Endothelial cell of umbilical vein (primary cell): Measurements from ENCODE around the gene TSPAN18. TPM values are rescaled to one million over a fixed set of nuclear protein-coding genes. Genes with fewer than 3 reads are reported as not detected.

Experiments
- BruUV-seq: library from RNA; stranded (reverse); fragments of 400-500 nt; replicated peaks from 2 replicates; lab custom pipeline; 2021; lab: Mats Ljungman, UMichigan
- CTCF ChIA-PET: fragments of 300-600, 350-600 bp; sonication (Branson Sonifier 250); formaldehyde crosslinking; loops from one replicate; lab custom pipeline; 2021; ENCODE audit warnings: antibody characterized with exemption, inconsistent platforms; lab: Charles Lee
- POLR2A ChIA-PET: fragments of 300-600, 350-600 bp; sonication (Branson Sonifier 250); formaldehyde crosslinking; loops from one replicate; lab custom pipeline; 2021; ENCODE audit warnings: antibody characterized with exemption, inconsistent platforms; lab: Charles Lee
- DNase-seq: peaks from one replicate; pipeline ENCODE4 v3.0.0-alpha.2; 2011; ENCODE audit warnings: low read depth, low spot score
- FAIRE-seq: peaks from 2 replicates; lab custom pipeline; 2011; peaks lifted over from hg19 to GRCh38; lab: Jason Lieb, UNC
- H2AFZ ChIP-seq: 2 replicates; pipeline ENCODE4 v1.6.0; 2012; ENCODE audit warnings: low read depth, low read length, control low read depth, inconsistent platforms
- H3K27ac ChIP-seq: 2 replicates; pipeline ENCODE4 v1.5.1; 2011; ENCODE audit warnings: low read depth, mild to moderate bottlenecking, control low read depth, low read length, moderate library complexity; ENCODE audit not compliant: insufficient read depth
- H3K27me3 ChIP-seq, 2 experiments: 2 replicates each; pipeline versions ENCODE4 v1.6.0 to v1.6.1; 2011; ENCODE audit warnings: low read length in 2 of 2, mixed read lengths in 1 of 2; ENCODE audit not compliant: control insufficient read depth in 2 of 2, insufficient read depth in 2 of 2
- H3K36me3 ChIP-seq, 2 experiments: 2 replicates in 1 of 2; 3 replicates in 1 of 2; pipeline ENCODE4 v1.5.1; 2011; ENCODE audit warnings: low read length in 2 of 2, mild to moderate bottlenecking in 1 of 2, moderate library complexity in 1 of 2; ENCODE audit not compliant: control insufficient read depth in 2 of 2, insufficient read depth in 2 of 2; ENCODE audit errors: extremely low read depth in 1 of 2
- H3K4me1 ChIP-seq: 3 replicates; pipeline ENCODE4 v1.5.1; 2011; ENCODE audit warnings: mild to moderate bottlenecking, low read length; ENCODE audit not compliant: control insufficient read depth, insufficient read depth; ENCODE audit errors: extremely low read depth
- H3K4me2 ChIP-seq: 2 replicates; pipeline ENCODE4 v1.6.1; 2011; ENCODE audit warnings: low read length, control low read depth, mixed read lengths; ENCODE audit not compliant: insufficient read depth
- H3K4me3 ChIP-seq, 3 experiments: fragments of 200-600 bp in 1 of 3; sonication (generic), shearing (Covaris generic) in 1 of 3; replicated peaks in 1 of 3; 2 replicates each; pipeline ENCODE4 v1.5.1; 2011 to 2016; ENCODE audit warnings: control low read depth in 3 of 3, low read length in 3 of 3, mild to moderate bottlenecking in 2 of 3, inconsistent platforms in 1 of 3, low read depth in 1 of 3, moderate library complexity in 1 of 3; ENCODE audit not compliant: insufficient read depth in 1 of 3
- H3K79me2 ChIP-seq: 2 replicates; pipeline ENCODE4 v1.6.0; 2012; ENCODE audit warnings: low read length, inconsistent platforms; ENCODE audit not compliant: control insufficient read depth, insufficient read depth
- H3K9ac ChIP-seq: replicated peaks from 2 replicates; pipeline ENCODE3; 2011; ENCODE audit warnings: low read length, control low read depth; ENCODE audit not compliant: insufficient read depth; ENCODE audit errors: extremely low read depth
- H3K9me1 ChIP-seq: replicated peaks from 3 replicates; pipeline ENCODE4 v1.6.0; 2011; ENCODE audit warnings: mild to moderate bottlenecking, low read length; ENCODE audit not compliant: control insufficient read depth, insufficient read depth; ENCODE audit errors: extremely low read depth
- H3K9me3 ChIP-seq: replicated peaks from 2 replicates; pipeline ENCODE4 v1.5.1; 2012; ENCODE audit warnings: low read length, inconsistent platforms; ENCODE audit not compliant: control insufficient read depth, insufficient read depth
- H4K20me1 ChIP-seq: replicated peaks from 2 replicates; pipeline ENCODE3; 2011; ENCODE audit warnings: mild to moderate bottlenecking, low read length; ENCODE audit not compliant: control insufficient read depth, insufficient read depth; ENCODE audit errors: extremely low read depth
- EZH2 ChIP-seq: IDR thresholded peaks from 2 replicates; pipeline ENCODE4 v1.6.1; 2012; ENCODE audit warnings: borderline replicate concordance, low read depth, mild to moderate bottlenecking, moderate library complexity, low read length, inconsistent platforms; ENCODE audit not compliant: severe bottlenecking
- FOS ChIP-seq: IDR thresholded peaks from 2 replicates; pipeline ENCODE4 v1.6.1; 2011; ENCODE audit warnings: mild to moderate bottlenecking, low read length, moderate library complexity, borderline replicate concordance; ENCODE audit not compliant: insufficient read depth
- GATA2 ChIP-seq: IDR thresholded peaks from 2 replicates; pipeline ENCODE4 v1.7.0; 2011; ENCODE audit warnings: low read depth, mild to moderate bottlenecking, moderate library complexity, mixed read lengths, low read length; ENCODE audit not compliant: insufficient read length, insufficient read depth
- JUN ChIP-seq: IDR thresholded peaks from 2 replicates; pipeline ENCODE4 v1.6.1; 2011; ENCODE audit warnings: borderline replicate concordance, low read depth; ENCODE audit not compliant: insufficient read length, insufficient read depth
- MYC ChIP-seq: IDR thresholded peaks from one replicate; pipeline ENCODE4 v1.6.1; 2011; ENCODE audit warnings: mild to moderate bottlenecking, low read depth, low read length
- POLR2A ChIP-seq: IDR thresholded peaks from 2 replicates; pipeline ENCODE4 v1.6.1; 2012; ENCODE audit warnings: low read depth, mild to moderate bottlenecking, control low read depth, low read length
- POLR2AphosphoS5 ChIP-seq: IDR thresholded peaks from 2 replicates; pipeline ENCODE4 v1.6.1; 2012; ENCODE audit warnings: low read depth, mild to moderate bottlenecking, control low read depth, low read length, moderate library complexity; ENCODE audit not compliant: insufficient read depth
- dilution Hi-C: fragments of 300-500 bp; cut with MboI; formaldehyde crosslinking; loops from one replicate; pipeline ENCODE4 v1.15.0; 2019; ENCODE audit warnings: low sequenced_read_pairs; ENCODE audit not compliant: extremely low pct_ligation_motif_present
- intact Hi-C: fragments of 100-400 bp; cut with micrococcal nuclease; formaldehyde crosslinking; loops from one replicate; pipeline ENCODE4 v1.10.0; 2022
- polyA plus RNA-seq, 4 experiments: library from polyadenylated mRNA; depleted of rRNA in 3 of 4; stranded (reverse) in 3 of 4; unstranded in 1 of 4; fragments of >200 nt; gene quantifications; 2 replicates each; pipeline versions ENCODE4 v1.2.1 to v1.2.3, GENCODE V29; 2011 to 2012; ENCODE audit warnings: missing spikeins in 1 of 4
- total RNA-seq: library from RNA; stranded (reverse); gene quantifications from 2 replicates; pipeline ENCODE4 v1.2.3, GENCODE V29; 2021
- TF ChIP-seq, protein P1 (sequence below), 2 donors: IDR thresholded peaks; 1 replicate in 1 of 2; 2 replicates in 1 of 2; pipeline ENCODE4 v1.5.1; 2011; ENCODE audit warnings: low read length in 2 of 2, mild to moderate bottlenecking in 2 of 2, moderate library complexity in 2 of 2, control low read depth in 1 of 2, inconsistent platforms in 1 of 2, low read depth in 1 of 2; ENCODE audit not compliant: insufficient read depth in 1 of 2; ENCODE audit errors: extremely low read depth in 1 of 2
- TF ChIP-seq, protein P2 (sequence below): IDR thresholded peaks from 2 replicates; pipeline ENCODE4 v1.6.1; 2011; ENCODE audit not compliant: insufficient read depth, insufficient read length

Gene TSPAN18
- total and polyA plus RNA-seq, 2 donors (not counting 3 experiments of a cell fraction or from before 2014, with no cell fraction given), result 32.2 to 118 TPM

DNA sequence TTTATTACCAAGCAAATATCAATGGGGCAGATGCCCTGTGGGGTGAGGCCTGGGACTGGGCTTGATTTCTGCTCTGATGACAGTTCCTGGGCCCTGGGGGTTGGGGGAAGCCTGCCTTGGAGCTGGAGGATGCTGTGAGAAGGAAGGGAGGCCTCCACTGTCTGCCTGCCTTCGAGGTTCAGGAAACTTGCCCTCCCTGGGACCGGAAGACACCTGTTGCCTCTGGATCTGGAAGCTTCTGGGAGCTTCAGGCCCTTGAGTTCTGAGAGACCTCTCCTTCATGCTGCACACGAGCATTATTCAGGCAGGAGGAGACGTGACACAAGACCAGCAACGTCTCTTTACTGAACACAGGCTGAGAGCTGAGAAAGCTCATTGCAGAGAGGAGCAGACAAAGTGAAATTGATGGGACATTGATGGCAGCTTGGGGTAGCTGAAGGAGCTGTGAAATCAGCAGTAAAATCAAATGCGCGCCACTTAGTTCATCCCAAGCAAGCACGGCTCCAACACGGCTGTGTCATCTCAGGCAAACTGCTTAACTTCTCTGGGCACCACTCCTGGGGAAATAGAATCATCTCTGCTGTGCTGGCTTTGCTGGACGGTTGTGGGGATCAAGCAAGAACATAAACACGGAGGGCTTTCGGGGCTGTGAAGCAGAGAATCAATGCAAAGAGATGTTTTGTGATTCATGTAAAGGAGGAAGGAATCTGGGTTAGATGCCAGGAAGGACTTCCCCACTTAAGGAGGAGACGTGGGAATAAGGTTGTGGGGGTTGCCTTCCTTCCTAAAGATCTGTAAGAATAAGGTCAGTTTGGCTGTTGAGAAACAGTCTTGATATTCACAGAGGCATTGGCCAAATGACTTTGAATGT is 159.4 kb downstream of the TSPAN18 start:
- Histone ChIP-seq H2AFZ (no peak overlapping the region), H3K4me1 (peaks cover 8% of the 10 kb centered on the region), H4K20me1 (no peaks in the 10 kb centered on the region), H3K9ac (no peak overlapping the region), H3K36me3 (no peaks in the 10 kb centered on the region), H3K9me3 (no peaks in the 10 kb centered on the region), H3K4me2 (no peak overlapping the region), H3K79me2 (no peaks in the 10 kb centered on the region), H3K4me3 (no peak overlapping the region), H3K9me1 (no peaks in the 10 kb centered on the region), H3K27ac (no peak overlapping the region), H3K27me3 (no peaks in the 10 kb centered on the region)
- ChIA-PET POLR2A (interaction anchor here (0.6 kb wide), 1 partner anchor 796 kb away, joined by 4 read pairs; no protein-coding TSS in a partner anchor), CTCF (interaction anchor here (1.1 to 2.9 kb wide), 8 partner anchors 9 to 329 kb away, joined by 3 to 13 read pairs (median 5); no protein-coding TSS in a partner anchor)
- FAIRE-seq (no peak), DNase-seq (no peak)
- TF ChIP-seq JUN (no peak), POLR2AphosphoS5 (no peak), MYC (no peak), EZH2 (no peak), POLR2A (no peak), GATA2 (no peak), FOS (no peak)
- TF ChIP-seq, protein P1, sequence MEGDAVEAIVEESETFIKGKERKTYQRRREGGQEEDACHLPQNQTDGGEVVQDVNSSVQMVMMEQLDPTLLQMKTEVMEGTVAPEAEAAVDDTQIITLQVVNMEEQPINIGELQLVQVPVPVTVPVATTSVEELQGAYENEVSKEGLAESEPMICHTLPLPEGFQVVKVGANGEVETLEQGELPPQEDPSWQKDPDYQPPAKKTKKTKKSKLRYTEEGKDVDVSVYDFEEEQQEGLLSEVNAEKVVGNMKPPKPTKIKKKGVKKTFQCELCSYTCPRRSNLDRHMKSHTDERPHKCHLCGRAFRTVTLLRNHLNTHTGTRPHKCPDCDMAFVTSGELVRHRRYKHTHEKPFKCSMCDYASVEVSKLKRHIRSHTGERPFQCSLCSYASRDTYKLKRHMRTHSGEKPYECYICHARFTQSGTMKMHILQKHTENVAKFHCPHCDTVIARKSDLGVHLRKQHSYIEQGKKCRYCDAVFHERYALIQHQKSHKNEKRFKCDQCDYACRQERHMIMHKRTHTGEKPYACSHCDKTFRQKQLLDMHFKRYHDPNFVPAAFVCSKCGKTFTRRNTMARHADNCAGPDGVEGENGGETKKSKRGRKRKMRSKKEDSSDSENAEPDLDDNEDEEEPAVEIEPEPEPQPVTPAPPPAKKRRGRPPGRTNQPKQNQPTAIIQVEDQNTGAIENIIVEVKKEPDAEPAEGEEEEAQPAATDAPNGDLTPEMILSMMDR (IDR thresholded peaks at IDR 0.05; ENCODE audit: extremely low read depth in 1 of 2, insufficient read depth in 1 of 2, low read depth in 1 of 2, low read length in 2 of 2), result no peak
- TF ChIP-seq, protein P2, sequence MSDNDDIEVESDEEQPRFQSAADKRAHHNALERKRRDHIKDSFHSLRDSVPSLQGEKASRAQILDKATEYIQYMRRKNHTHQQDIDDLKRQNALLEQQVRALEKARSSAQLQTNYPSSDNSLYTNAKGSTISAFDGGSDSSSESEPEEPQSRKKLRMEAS, result no peak
- no TSS peak for BruUV-seq
- intact Hi-C loops, result no loop called here
- dilution Hi-C loops, result no loop called here
